GM18867 (cell line): Measurements from ENCODE around the gene TNNT3.
"Not testable (repeated sequence)": the region's sequence is repeated elsewhere in the genome, so short reads cannot be mapped to it uniquely, and the experiment has no call there.

Experiments
- ATAC-seq: cut with Tn5 transposase; IDR thresholded peaks from one replicate; pipeline ENCODE4 v1.9.1; 2021; ENCODE audit warnings: mild to moderate bottlenecking, moderate library complexity; ENCODE audit not compliant: unreplicated experiment

The TNNT3 gene

GRCh38 chr11:1931341-1932104 lies 12.0 kb downstream of the TNNT3 start:
- no peak for ATAC-seq

DNA sequence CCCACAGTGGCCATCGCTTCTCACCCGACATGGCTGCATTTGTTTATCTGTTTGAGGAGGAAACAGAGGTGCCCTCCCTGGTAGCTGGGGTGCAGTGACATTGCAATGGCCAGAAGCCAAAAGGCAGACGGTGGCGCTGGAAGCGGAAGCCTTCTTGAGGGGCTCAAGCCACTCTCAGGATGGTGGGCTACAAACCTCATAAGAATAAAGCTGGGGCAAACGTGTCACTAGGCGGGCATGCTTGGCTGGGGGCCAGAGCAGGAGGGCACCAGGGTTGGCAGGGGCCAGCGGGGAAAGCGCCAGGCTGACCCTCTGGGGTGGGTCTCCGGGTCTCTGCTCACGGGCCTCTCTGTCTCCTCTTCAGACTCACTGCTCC lies 12.6 kb downstream of the TNNT3 start:
- ATAC-seq = no peak

DNA sequence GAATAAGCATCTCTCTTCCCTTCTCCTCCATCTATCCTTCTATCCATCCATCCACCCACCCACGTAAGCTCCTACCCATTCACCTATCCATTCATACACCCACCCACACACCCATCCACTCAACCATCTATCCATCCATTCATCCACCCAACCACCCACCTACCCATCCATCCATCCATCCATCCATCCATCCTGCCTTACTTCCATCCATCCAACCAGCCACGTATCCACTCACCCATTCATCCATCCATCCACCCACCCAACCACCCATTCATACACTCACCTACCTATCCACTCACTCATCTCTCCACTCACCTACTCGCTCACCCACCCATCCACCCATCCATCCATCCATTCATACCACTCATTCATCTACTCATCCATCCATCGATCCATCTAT lies 13.2 kb downstream of the TNNT3 start:
- no peak for ATAC-seq

DNA sequence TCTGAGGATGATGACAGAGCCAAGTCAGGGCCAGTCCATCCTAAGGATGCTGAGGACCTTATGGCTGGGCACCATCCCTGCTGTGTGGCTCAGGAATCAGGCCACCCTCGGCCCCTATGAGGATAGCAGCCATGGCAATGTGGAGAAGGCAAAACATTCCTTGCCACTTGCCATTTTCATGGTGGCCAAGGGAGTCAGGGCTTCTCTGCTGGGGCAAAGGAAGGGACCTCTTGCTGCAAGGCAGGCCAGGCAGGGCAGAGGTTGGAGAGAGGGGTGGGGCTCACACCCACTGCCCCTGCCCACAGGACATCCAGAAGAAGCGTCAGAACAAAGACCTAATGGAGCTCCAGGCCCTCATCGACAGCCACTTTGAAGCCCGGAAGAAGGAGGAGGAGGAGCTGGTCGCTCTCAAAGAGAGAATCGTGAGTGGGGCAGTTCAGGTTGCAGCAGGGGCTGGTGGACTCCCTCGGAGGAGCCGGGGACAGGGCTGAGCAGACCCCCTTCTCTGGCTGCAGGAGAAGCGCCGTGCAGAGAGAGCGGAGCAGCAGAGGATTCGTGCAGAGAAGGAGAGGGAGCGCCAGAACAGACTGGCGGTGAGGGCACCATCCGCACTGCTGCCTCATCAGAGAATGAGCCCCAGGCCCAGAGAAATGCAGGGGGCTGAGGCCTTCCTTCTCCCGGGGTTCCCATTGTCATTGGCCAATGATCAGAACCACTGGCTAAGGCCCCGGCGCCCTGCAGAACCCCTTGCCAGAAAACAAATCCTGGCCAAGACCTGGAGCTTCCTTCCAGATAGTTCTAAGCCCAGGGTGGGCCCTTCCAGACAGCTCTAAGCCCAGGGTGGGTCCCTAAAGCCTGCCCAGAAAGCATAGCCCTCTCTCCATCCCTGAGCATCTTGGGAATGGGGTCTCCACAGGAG lies 14.2 kb downstream of the TNNT3 start:
- no peak for ATAC-seq

- no peak for ATAC-seq
Observed at GRCh38 chr11:1934335-1935155, 15.0 kb downstream of the TNNT3 start.

- no peak for ATAC-seq
Observed at GRCh38 chr11:1935156-1936071, 15.9 kb downstream of the TNNT3 start.

DNA sequence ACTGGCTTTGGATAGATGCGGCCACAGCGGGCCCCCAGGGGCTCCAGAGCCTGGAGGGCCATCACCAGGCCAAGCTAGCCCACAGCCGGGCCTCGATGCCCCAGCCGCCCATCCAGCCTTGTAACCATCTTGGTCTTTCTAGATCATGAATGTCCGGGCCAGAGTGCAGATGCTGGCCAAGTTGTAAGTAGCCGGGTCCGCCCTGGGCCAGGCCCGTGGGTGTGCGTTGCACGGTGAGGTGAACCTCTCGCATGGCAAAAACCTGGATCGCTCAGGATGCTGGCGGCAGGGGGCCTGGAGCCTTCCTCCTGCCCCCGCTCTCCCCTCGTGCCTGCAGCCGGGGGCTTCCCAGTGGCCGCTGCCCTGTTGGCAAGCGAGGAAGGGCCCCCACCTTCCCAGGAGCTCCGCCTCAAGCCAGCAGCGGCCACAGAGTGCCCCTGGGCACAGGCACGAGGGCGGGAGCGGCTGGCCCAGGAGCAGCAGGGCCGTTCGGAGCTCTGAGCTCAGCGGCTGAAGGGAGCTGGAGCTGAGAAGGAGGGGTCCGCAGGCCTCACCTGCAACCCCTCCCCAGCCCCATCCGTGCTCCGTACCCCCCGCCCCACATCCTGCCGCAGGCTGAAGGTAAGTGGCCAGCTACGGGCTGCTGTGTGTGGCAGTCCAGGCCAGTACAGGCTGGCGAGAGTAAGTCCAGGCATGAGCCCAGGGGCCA lies 16.7 kb downstream of the TNNT3 start:
- no peak for ATAC-seq

GRCh38 chr11:1936781-1937615 lies 17.5 kb downstream of the TNNT3 start:
- no peak for ATAC-seq

DNA sequence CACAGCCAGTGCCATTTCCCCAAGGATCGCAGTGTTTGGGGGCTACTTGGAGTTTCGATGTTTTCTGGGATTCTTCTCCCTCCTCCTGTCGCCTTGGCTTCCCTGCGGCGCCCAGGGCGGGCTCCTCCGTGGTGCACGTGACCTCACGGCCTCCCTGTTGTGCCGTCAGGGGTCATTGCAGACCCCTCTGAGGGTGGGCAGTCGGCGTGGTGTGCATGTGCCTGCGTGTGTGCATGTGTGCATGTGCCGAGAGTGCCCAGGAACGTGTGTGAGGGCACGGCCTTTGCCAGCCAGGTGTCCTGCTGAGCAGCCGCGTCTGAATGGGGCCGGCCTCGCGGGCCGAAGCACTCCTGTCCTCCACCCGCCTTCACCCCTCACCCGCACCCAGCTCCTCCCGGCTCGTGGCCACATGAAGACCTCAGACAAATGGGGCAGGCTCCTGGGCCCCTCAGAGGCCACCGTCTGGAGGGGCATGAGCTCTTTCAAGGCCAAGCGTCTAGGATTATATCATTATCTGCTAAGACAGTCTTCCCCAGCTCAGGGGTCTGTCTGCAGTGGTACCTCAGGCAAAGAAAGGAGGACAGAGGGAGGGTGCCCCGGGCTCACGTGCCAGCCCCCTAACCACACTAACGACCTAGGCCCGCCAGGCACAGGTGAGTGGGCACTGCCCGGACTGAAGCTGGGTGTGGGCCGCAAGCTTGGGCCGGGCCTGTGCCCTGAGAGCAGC lies 18.3 kb downstream of the TNNT3 start:
- ATAC-seq = no peak

DNA sequence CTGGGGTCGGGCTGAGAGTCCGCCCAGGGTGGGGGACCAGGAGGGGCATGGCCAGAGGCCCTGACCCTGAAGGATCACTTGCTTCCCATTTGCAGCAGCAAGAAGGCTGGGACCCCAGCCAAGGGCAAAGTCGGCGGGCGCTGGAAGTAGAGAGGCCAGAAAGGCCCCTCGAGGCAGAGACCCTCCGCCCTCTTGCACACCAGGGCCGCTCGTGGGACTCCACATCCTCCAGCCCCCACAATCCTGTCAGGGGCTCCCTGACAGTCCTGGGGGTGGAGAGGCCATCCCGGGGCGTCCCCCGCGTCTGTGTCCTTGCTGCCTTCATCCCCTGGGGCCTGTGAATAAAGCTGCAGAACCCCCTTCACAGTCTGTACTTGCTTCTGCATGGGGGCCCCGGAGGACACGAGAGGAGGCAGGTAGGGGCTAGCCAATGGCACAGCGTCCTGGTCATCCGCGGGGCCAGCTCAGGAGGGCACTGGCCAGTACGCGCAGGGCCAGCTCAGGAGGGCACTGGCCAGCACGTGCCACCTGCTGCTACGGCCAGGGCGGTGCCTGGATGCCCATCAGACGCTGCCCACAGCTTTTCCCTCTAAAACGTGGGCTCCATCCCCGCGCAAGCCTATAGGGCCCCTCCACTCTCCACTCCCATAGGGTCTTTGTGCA lies 19.0 kb downstream of the TNNT3 start:
- no peak for ATAC-seq

DNA sequence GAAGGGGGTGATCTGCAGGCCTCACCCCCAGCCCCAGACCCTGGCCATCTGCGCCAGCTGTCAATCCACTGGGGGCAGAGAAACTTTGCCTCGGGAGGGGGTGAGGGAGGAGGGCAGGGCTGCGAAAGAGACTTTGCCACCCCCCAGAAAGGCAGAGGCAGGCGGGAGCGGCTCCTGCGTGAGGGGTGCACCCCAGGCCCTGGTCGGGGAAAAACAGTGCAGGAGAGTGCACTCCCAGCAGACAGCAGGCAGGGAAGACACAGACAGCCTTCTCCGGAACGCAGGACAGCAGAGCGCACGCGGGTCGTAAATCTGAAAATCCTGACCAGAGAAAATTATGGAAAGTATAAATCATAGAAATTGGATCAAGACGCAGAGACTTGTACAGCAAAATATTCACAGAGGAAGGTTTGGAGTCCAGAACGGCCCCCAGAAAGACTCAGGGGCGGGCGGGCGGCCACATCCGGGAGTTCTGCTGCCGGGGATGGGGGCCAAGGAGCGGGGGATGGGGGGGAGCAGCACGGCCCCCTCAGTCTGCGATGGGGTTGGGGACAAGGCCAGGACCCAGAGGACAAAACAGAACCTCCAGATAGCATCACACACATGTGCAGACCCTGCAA lies 19.6 kb downstream of the TNNT3 start:
- ATAC-seq = no peak

DNA sequence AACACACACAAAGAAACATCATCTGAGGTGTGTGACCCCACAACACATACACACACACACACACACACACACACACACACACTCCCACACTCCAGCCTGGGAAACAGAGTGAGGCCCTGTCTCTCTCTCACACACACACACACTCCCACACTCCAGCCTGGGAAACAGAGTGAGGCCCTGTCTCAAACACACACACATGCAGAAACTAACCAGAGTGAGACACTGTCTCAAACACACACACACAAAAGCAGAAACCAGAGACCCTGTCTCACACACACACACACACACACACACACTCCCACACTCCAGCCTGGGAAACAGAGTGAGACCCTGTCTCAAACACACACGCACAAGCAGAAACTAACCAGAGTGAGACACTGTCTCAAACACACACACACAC lies 20.3 kb downstream of the TNNT3 start:
- ATAC-seq = not testable (repeated sequence)

- no peak for ATAC-seq
Observed at GRCh38 chr11:1942558-1943260, 23.2 kb downstream of the TNNT3 start.

- ATAC-seq = no peak
Observed at GRCh38 chr11:1943576-1943975, 24.1 kb downstream of the TNNT3 start.

DNA sequence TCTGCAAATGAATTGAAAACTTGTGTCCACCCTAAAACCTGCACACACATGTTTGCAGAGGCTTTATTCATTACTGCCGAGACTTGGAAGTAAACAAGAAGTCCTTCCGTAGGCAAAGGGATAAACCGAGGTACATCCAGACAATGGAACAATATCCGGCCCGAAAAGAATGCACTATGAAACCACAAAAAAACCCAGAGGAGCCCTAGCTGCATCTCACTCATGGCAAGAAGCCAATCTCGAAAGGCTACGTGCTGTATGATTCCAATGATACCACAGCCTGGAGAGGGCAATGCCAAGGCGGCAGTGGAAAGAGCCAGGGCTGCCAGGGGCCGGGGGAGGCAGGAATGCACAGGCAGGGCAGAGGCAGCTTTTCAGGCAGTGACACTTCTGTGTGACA lies 24.5 kb downstream of the TNNT3 start:
- no peak for ATAC-seq

- ATAC-seq = no peak
Observed at GRCh38 chr11:1946812-1947484, 27.4 kb downstream of the TNNT3 start, which contains the start of gene MRPL23. TSS of gene MRPL23 (plus strand) at chr11:1947332. CDS start at chr11:1947363, 31 bp downstream.
